H4 (cell line): Measurements from ENCODE around the gene DNAH11. TPM values are rescaled to one million over a fixed set of nuclear protein-coding genes. Genes with fewer than 3 reads are reported as not detected.
A peak's percentile ranks its signal among the peaks of the same experiment; 100 is the strongest.

ENCODE experiments used
- DNase-seq: peaks from one replicate; pipeline ENCODE4 v3.0.0-alpha.2; 2015; ENCODE audit warnings: low spot score
- total RNA-seq: library from RNA; depleted of rRNA; stranded (reverse); fragments of >200 nt; shearing (Covaris generic); gene quantifications from 2 replicates; pipeline ENCODE4 v1.2.3, GENCODE V29; 2014

Gene DNAH11
- total RNA-seq, 1 experiment from 2014 or later, result 53.6 TPM

GRCh38 chr7:21550821-21551531 lies 8.1 kb downstream of the DNAH11 start:
- DNase-seq, result no peak

- DNase-seq, result no peak
Observed at GRCh38 chr7:21562385-21562784, 19.5 kb downstream of the DNAH11 start.

GRCh38 chr7:21565614-21566013 lies 22.8 kb downstream of the DNAH11 start:
- no peak for DNase-seq

DNA sequence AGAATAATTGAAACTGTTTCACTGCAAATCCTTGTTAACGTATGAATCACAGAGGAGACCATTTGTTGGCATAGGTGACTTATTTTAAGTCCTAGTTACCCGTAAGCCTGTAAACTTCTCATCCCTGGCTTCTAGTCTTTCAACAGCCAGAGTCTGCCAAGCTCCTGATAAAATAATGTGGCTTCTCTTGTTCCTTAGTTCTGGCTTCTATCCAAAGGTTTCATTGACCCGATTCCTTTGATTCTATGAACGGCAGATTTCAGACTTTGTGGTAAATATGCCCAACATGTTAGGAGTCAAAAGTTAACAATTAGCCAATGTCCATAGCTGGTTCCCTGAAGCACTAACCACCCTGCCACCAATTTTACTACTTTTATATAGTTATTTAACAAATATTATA lies 23.3 kb downstream of the DNAH11 start:
- no peak for DNase-seq

DNA sequence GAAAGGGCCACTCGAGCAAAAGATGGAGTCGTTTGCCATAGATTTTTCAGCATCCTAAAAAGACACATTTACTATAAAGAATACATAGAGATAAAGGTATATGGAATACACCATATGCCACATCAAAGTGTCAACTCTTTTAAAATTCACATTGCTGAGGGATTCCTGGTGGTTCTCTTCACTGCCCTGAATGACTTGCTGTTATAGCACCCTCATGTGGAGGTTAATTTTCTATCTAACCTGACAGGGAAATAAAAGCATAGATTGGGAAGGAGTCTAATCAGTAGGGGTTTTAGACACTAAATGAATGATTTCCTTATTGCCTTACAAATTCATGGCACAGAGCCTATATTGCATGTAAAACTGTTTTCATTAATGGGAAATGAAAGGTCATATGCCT lies 25.9 kb downstream of the DNAH11 start:
- no peak for DNase-seq

GRCh38 chr7:21572331-21573313 lies 29.8 kb downstream of the DNAH11 start:
- DNase-seq, result no peak

GRCh38 chr7:21579341-21580072 lies 36.7 kb downstream of the DNAH11 start:
- no peak for DNase-seq

GRCh38 chr7:21580073-21580521 lies 37.3 kb downstream of the DNAH11 start:
- DNase-seq, result peak; percentile 96

- DNase-seq, result no peak
Observed at GRCh38 chr7:21585070-21585724, 42.4 kb downstream of the DNAH11 start.

GRCh38 chr7:21587139-21587784 lies 44.4 kb downstream of the DNAH11 start:
- no peak for DNase-seq

GRCh38 chr7:21596801-21597200 lies 54.0 kb downstream of the DNAH11 start:
- no peak for DNase-seq

- DNase-seq, result no peak
Observed at GRCh38 chr7:21603462-21603861, 60.6 kb downstream of the DNAH11 start.

GRCh38 chr7:21603972-21604749 lies 61.3 kb downstream of the DNAH11 start:
- no peak for DNase-seq

DNA sequence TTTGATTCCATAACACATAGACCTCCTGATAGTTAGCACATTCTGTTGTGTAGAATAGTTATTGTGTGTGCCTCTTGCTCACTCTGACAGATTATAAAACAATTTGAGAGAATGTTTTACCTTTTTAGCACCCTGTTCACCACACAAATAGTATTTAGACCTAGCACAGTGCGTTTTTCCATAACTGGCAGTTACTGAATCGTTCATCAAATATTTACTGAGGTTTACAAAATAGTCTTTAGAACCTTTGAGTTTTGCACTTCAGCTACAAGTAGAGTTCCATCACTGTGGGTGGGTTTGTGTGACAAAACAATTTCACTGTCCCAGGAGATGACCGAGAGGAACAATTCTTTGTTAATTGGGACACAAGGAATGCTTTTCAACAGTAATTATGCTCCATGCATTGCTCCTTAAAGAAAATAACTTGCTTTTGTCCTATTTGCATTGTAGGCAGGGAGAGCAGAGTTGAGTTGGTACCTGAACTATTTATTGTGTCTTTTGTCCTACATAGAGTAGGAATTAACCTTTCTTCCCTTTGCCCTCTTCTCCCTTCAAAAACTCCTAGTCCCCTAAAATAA lies 62.3 kb downstream of the DNAH11 start:
- no peak for DNase-seq

DNA sequence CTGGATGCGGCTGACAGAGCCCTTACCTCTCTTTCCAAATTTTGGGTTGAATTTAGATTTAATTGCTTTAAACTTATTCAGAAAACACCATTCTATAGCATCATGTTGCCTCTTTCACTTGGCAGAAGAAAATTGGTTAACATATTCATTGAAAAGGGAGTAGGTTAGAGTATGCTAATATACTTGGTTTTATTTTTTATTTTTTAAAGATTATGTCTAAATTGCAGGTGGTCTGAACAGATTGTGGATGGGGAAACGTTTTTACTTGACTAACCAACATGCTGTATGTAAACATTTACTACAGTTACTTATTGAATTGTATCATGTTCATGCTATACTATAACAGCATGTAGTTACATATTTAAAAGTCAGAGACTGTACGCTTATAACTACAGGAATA lies 65.6 kb downstream of the DNAH11 start:
- DNase-seq, result no peak

GRCh38 chr7:21611129-21611528 lies 68.3 kb downstream of the DNAH11 start:
- no peak for DNase-seq

DNA sequence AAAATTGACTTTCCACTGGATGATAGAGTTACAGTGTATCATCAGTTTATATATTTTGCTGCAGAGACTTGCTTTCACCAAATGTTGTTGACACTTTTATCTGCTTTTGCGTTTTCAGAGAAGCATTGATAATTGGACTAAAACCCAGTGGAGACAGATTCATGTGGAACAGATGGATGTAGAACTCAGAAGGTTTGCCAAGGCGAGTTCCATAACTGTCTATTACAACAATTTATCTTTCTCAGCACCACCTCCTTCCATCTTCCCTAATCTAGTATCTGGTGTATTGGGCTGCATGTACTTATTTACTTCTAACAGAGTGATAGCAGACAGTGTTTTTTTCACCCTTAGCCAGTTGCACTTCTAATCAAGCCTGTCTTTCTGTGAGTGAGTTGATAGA lies 73.3 kb downstream of the DNAH11 start:
- no peak for DNase-seq

DNA sequence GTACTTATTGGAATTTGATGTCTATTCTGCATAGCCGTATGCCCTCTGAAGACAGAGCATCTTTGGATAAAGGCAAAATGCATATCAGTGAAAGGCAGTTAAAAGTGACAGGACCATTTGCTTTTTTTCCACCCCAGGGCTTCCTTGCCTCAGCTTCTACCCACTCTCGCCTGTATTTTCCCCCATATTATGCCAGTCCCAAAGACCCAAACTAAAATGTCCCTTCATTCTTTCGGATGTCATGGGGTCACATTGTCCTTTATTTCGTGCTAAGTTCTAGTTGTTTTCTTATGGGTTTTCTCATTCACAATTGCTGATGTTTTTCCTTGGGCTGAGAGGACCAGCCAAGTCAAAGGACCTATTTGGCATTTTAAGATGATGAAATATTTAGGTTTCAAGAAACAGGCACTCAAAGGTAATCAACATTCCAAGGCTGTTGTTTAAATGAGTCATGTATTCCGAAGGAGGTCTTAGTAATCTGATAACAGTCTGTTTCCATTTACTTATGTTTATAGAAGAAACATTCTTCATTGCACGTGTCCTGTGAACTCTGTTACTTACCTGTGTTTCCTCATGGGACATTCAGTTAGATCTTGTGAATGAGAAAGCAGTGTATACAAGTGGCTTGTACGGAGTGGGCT lies 74.1 kb downstream of the DNAH11 start:
- peak; percentile 98 for DNase-seq

GRCh38 chr7:21617513-21617912 lies 74.7 kb downstream of the DNAH11 start:
- DNase-seq, result peak; percentile 29
